ENCODE measurements around the gene RERG.

Gene RERG

DNA sequence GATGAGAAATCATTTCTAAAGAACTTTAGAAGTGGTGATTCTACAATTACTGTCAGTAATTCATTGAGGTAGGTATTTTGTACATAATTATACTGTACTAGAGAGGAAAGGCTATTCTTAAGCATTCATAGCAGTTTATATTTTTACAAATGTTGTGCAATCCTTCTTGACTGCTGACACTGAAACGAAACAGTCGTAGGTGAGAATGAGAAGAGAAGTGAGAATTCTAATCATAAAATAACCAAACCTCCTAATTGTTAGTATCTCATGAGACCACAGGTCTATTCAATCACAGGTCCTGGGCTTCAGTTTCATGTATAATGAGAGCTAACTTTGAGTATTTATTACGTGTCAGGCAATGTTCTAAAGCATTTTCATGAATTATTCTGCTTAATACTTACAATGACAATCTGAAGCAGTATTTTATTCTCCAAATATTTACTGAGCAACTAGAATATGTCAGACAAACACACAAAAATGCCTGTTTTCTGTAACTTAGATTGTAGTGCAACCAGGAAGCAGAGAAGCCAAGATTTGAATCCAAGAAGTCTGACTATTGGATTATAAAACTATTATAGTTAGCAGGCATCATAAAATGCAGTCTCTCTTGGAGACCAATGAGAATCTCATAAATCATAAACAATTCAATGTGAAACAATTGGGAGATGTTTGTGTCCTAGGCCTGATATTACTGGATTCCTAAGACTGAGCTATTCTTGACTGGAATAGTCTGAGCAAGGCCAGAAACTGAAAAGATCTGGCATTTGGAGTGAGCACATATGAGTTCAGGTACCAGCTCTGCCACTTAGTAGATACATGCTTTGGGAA is 24.3 kb downstream of the RERG start:
- H3K9ac ChIP-seq (ENCODE audit: low read length): no peak overlapping the region
- H3K4me1 ChIP-seq (ENCODE audit: control insufficient read depth, insufficient read depth, low read length): peaks cover 50% of the 10 kb centered on the region
- no peaks in the 10 kb centered on the region for H3K27me3 ChIP-seq (ENCODE audit: control insufficient read depth, insufficient read depth, low read length)
- H3K27ac ChIP-seq (ENCODE audit: low read depth, low read length): peak overlapping the region; percentile 75
- no peak overlapping the region for H3K4me3 ChIP-seq (ENCODE audit: low read length)
- no peaks in the 10 kb centered on the region for H3K36me3 ChIP-seq (ENCODE audit: control insufficient read depth, insufficient read depth, low read length)

DNA sequence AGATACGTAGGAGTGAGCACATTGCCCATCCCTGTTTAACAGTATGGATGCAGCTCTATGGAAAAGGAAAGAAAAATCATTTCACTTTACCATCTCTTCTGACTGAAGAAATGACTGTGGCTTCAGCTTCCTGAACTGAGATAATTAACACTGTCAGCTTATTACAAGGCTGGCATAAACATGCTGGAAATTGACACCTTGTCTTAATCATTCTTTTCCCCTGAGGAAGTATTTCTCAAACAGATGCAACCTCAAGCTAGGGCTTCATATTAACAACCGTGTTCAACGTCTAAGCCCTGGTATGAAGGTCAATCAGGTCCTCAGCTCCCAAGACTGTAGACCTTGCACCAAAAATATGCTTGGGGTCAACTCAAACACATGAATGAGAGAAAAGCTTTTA is 25.0 kb downstream of the RERG start:
- Histone ChIP-seq H3K4me3 (ENCODE audit: low read length) (no peak overlapping the region), H3K36me3 (ENCODE audit: control insufficient read depth, insufficient read depth, low read length) (no peaks in the 10 kb centered on the region), H3K9ac (ENCODE audit: low read length) (no peak overlapping the region), H3K27ac (ENCODE audit: low read depth, low read length) (peak overlapping the region; percentile 75), H3K4me1 (ENCODE audit: control insufficient read depth, insufficient read depth, low read length) (peaks cover 47% of the 10 kb centered on the region), H3K27me3 (ENCODE audit: control insufficient read depth, insufficient read depth, low read length) (no peaks in the 10 kb centered on the region)

- Histone ChIP-seq H3K4me3 (ENCODE audit: low read length) (no peak overlapping the region), H3K36me3 (ENCODE audit: control insufficient read depth, insufficient read depth, low read length) (no peaks in the 10 kb centered on the region), H3K9ac (ENCODE audit: low read length) (no peak overlapping the region), H3K4me1 (ENCODE audit: control insufficient read depth, insufficient read depth, low read length) (peaks cover 47% of the 10 kb centered on the region), H3K27me3 (ENCODE audit: control insufficient read depth, insufficient read depth, low read length) (no peaks in the 10 kb centered on the region), H3K27ac (ENCODE audit: low read depth, low read length) (peak overlapping the region; percentile 75)
These were observed 26.5 kb downstream of the RERG start for GRCh38 chr12:15194456-15195368.

GRCh38 chr12:15193946-15194345 is 27.3 kb downstream of the RERG start:
- peaks cover 47% of the 10 kb centered on the region for H3K4me1 ChIP-seq (ENCODE audit: control insufficient read depth, insufficient read depth, low read length)
- H3K27ac ChIP-seq (ENCODE audit: low read depth, low read length): peak overlapping the region; percentile 75
- H3K4me3 ChIP-seq (ENCODE audit: low read length): no peak overlapping the region
- H3K36me3 ChIP-seq (ENCODE audit: control insufficient read depth, insufficient read depth, low read length): no peaks in the 10 kb centered on the region
- no peaks in the 10 kb centered on the region for H3K27me3 ChIP-seq (ENCODE audit: control insufficient read depth, insufficient read depth, low read length)
- no peak overlapping the region for H3K9ac ChIP-seq (ENCODE audit: low read length)

DNA sequence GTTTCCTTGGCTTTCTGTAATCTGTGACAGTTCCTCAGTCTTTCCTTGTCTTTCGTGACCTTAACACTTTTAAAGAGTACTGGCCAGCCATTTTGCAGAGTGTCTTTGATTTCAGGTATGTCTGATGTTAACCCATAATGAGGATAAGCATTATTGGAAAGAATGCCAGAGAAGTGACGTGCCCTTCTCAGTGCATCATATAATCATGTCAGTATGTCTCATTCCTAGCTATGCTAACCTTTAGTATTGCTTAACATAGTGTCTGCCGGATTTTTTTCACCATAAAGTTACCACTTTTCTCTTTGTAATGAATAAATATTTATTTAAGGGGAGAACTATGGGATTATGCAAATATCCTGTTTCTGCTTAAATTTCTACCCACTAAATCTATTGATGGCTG is 28.5 kb downstream of the RERG start:
- no peak overlapping the region for H3K4me3 ChIP-seq (ENCODE audit: low read length)
- no peaks in the 10 kb centered on the region for H3K36me3 ChIP-seq (ENCODE audit: control insufficient read depth, insufficient read depth, low read length)
- no peak overlapping the region for H3K9ac ChIP-seq (ENCODE audit: low read length)
- H3K4me1 ChIP-seq (ENCODE audit: control insufficient read depth, insufficient read depth, low read length): peaks cover 42% of the 10 kb centered on the region
- peak overlapping the region; percentile 75 for H3K27ac ChIP-seq (ENCODE audit: low read depth, low read length)
- no peaks in the 10 kb centered on the region for H3K27me3 ChIP-seq (ENCODE audit: control insufficient read depth, insufficient read depth, low read length)

DNA sequence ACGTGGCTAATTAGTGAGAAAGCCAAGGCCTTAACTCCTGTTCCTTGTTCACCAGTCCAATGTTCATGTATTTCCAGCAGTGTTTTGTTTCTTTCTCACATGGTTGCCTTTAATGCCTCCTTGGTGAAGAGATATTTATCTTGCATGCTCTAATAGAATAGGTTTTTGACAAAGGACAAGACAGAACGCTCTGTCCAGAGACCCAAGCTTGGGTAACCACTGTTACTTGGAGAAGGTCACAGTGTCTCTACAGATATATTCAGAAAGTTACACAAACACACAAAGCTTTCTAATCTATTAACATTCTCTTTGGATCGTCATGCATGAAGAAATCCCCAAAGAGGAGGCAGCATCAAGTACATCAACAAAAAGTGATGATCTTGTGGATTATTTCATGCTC is 33.1 kb downstream of the RERG start:
- H3K4me3 ChIP-seq (ENCODE audit: low read length): no peak overlapping the region
- peaks cover 30% of the 10 kb centered on the region for H3K4me1 ChIP-seq (ENCODE audit: control insufficient read depth, insufficient read depth, low read length)

GRCh38 chr12:15186597-15186996 is 34.6 kb downstream of the RERG start:
- Histone ChIP-seq H3K36me3 (ENCODE audit: control insufficient read depth, insufficient read depth, low read length) (no peaks in the 10 kb centered on the region), H3K27ac (ENCODE audit: low read depth, low read length) (peak overlapping the region; percentile 72), H3K4me3 (ENCODE audit: low read length) (no peak overlapping the region), H3K27me3 (ENCODE audit: control insufficient read depth, insufficient read depth, low read length) (no peaks in the 10 kb centered on the region), H3K9ac (ENCODE audit: low read length) (no peak overlapping the region), H3K4me1 (ENCODE audit: control insufficient read depth, insufficient read depth, low read length) (peaks cover 29% of the 10 kb centered on the region)

More for the DNA sequence above, 33.1 kb downstream of the RERG start:
- Histone ChIP-seq H3K36me3 (ENCODE audit: control insufficient read depth, insufficient read depth, low read length) (no peaks in the 10 kb centered on the region), H3K27ac (ENCODE audit: low read depth, low read length) (peak overlapping the region; percentile 72), H3K27me3 (ENCODE audit: control insufficient read depth, insufficient read depth, low read length) (no peaks in the 10 kb centered on the region), H3K9ac (ENCODE audit: low read length) (no peak overlapping the region)

DNA sequence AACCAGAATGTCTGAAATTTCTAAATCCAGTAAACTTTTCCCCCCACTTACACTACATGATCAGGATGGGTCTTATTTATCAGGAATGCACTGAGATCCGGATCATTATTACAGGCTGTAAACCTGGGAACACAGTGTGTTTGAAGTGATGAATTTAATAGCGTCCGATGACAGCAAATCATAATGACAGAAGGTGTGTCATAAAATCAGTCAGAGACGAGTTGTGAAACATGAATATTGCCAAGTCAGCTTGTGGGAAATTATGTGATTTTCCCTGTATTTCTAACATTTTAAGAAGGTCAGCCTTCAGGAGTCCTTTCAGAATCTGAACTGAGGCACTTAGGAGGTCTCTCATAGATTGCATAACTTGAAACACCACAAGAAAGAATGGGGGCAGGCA is 36.7 kb downstream of the RERG start:
- no peaks in the 10 kb centered on the region for H3K27me3 ChIP-seq (ENCODE audit: control insufficient read depth, insufficient read depth, low read length)

GRCh38 chr12:15183821-15184220 is 37.4 kb downstream of the RERG start:
- Histone ChIP-seq H3K4me1 (ENCODE audit: control insufficient read depth, insufficient read depth, low read length) (peaks cover 42% of the 10 kb centered on the region), H3K36me3 (ENCODE audit: control insufficient read depth, insufficient read depth, low read length) (no peaks in the 10 kb centered on the region), H3K4me3 (ENCODE audit: low read length) (no peak overlapping the region), H3K9ac (ENCODE audit: low read length) (no peak overlapping the region), H3K27me3 (ENCODE audit: control insufficient read depth, insufficient read depth, low read length) (no peaks in the 10 kb centered on the region), H3K27ac (ENCODE audit: low read depth, low read length) (peak overlapping the region; percentile 57)

More for the DNA sequence above, 36.7 kb downstream of the RERG start:
- H3K4me3 ChIP-seq (ENCODE audit: low read length): no peak overlapping the region
- no peaks in the 10 kb centered on the region for H3K36me3 ChIP-seq (ENCODE audit: control insufficient read depth, insufficient read depth, low read length)
- no peak overlapping the region for H3K9ac ChIP-seq (ENCODE audit: low read length)
- H3K4me1 ChIP-seq (ENCODE audit: control insufficient read depth, insufficient read depth, low read length): peaks cover 39% of the 10 kb centered on the region
- peak overlapping the region; percentile 40 for H3K27ac ChIP-seq (ENCODE audit: low read depth, low read length)

DNA sequence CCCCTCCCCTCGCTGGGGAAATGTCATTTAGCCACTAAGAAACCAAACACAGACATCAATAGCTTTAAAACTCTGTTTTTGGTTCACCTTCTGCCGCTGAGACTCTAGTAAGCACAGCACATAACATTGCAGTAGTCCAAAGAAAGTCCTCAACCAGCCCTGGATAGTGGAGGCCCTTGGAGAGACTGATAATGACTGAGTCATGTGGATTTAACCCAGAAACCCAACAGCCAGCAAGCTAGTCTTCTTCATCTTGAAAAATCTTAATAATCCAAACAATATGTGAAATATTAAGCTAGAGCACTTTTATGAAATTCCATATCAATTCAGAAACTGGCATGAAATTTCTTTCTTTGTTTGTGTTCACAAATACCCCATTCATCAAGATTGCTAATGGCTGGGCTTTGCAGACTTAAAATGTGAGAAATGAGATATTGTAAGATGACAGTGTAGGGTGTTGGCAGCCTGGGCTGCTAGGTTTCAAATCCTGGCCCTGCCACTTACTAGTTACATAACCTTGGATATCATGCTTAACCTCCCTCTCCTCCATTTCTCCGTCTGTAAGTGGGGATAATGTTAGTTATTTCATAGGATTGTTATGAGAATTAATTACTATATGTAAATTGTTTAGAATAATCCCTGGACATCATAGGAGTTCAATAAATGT is 40.1 kb downstream of the RERG start:
- Histone ChIP-seq H3K4me3 (ENCODE audit: low read length) (no peak overlapping the region), H3K36me3 (ENCODE audit: control insufficient read depth, insufficient read depth, low read length) (no peaks in the 10 kb centered on the region), H3K9ac (ENCODE audit: low read length) (no peak overlapping the region), H3K27me3 (ENCODE audit: control insufficient read depth, insufficient read depth, low read length) (no peaks in the 10 kb centered on the region), H3K4me1 (ENCODE audit: control insufficient read depth, insufficient read depth, low read length) (peaks cover 29% of the 10 kb centered on the region), H3K27ac (ENCODE audit: low read depth, low read length) (peak overlapping the region; percentile 71)

DNA sequence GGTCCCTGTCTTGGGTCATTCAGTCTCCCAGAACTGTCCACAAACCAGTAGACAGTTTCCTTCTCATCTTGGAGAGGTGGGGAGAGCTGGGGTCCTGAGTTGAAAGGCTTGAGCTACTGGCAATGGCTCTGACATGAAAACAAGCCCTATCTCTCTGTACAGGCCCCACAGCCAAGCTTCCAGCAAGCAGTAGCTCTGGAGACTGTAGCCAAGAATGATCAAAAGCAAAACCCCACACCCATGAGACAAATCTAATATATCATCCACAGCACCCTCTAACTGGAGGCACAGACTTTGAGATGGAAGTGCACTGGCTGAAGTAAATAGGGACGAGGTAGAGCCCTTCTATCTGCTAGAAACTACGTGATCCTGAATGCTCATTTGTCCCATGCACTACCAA is 40.9 kb downstream of the RERG start:
- Histone ChIP-seq H3K27me3 (ENCODE audit: control insufficient read depth, insufficient read depth, low read length) (no peaks in the 10 kb centered on the region), H3K27ac (ENCODE audit: low read depth, low read length) (peak overlapping the region; percentile 71), H3K36me3 (ENCODE audit: control insufficient read depth, insufficient read depth, low read length) (no peaks in the 10 kb centered on the region), H3K4me1 (ENCODE audit: control insufficient read depth, insufficient read depth, low read length) (peaks cover 28% of the 10 kb centered on the region), H3K4me3 (ENCODE audit: low read length) (no peak overlapping the region), H3K9ac (ENCODE audit: low read length) (no peak overlapping the region)

- Histone ChIP-seq H3K4me3 (ENCODE audit: low read length) (no peak overlapping the region), H3K9ac (ENCODE audit: low read length) (no peak overlapping the region), H3K4me1 (ENCODE audit: control insufficient read depth, insufficient read depth, low read length) (peaks cover 24% of the 10 kb centered on the region), H3K27me3 (ENCODE audit: control insufficient read depth, insufficient read depth, low read length) (no peaks in the 10 kb centered on the region), H3K36me3 (ENCODE audit: control insufficient read depth, insufficient read depth, low read length) (no peaks in the 10 kb centered on the region), H3K27ac (ENCODE audit: low read depth, low read length) (no peak overlapping the region)
These were observed 41.5 kb downstream of the RERG start for GRCh38 chr12:15179672-15180071.
